Chondrocyte (in vitro differentiated cells): Measurements from ENCODE around the gene ZNF2. TPM values are rescaled to one million over a fixed set of nuclear protein-coding genes. Genes with fewer than 3 reads are reported as not detected.
A peak's percentile ranks its signal among the peaks of the same experiment; 100 is the strongest.

ENCODE experiments used
- DNase-seq: peaks from one replicate; pipeline ENCODE4 v3.0.0; 2021; ENCODE audit warnings: mixed read lengths, low spot score
- H3K27ac Mint-ChIP-seq: one replicate; pipeline ENCODE4 v1.8.0; 2021; ENCODE audit warnings: mild to moderate bottlenecking, moderate library complexity, mixed read lengths; ENCODE audit not compliant: unreplicated experiment
- H3K27me3 Mint-ChIP-seq: 2 replicates; pipeline ENCODE4 v1.8.0; 2021; ENCODE audit warnings: low read depth, mixed read lengths
- H3K36me3 Mint-ChIP-seq: 2 replicates; pipeline ENCODE4 v1.8.0; 2021; ENCODE audit warnings: low read depth, mixed read lengths
- H3K4me1 Mint-ChIP-seq: 2 replicates; pipeline ENCODE4 v1.8.0; 2021; ENCODE audit warnings: low read depth, mild to moderate bottlenecking, mixed read lengths
- H3K4me3 Mint-ChIP-seq: one replicate; pipeline ENCODE4 v1.8.0; 2021; ENCODE audit warnings: mild to moderate bottlenecking, moderate library complexity, mixed read lengths; ENCODE audit not compliant: unreplicated experiment
- H3K9me3 Mint-ChIP-seq: 2 replicates; pipeline ENCODE4 v1.8.0; 2021; ENCODE audit warnings: low read depth, mixed read lengths
- CTCF ChIP-seq: fragments of 200-600 bp; sonication (generic); IDR thresholded peaks from 2 replicates; pipeline ENCODE4 v1.5.0; 2021; ENCODE audit warnings: antibody characterized with exemption, mild to moderate bottlenecking, moderate library complexity
- total RNA-seq: library from RNA; stranded (reverse); gene quantifications from 3 replicates; pipeline ENCODE4 v1.2.1, GENCODE V29; 2021

ZNF2 gene
- total RNA-seq, 1 donor from 2014 or later, result 5.0 TPM

GRCh38 chr2:95143838-95144237 lies 21.8 kb upstream of the ZNF2 start:
- Mint-ChIP-seq H3K36me3 (peaks cover 71% of the 10 kb centered on the region), H3K4me1 (no peaks in the 10 kb centered on the region), H3K9me3 (peaks cover 79% of the 10 kb centered on the region), H3K27ac (no peak overlapping the region), H3K4me3 (no peak overlapping the region), H3K27me3 (no peaks in the 10 kb centered on the region)
- TF ChIP-seq CTCF, result no peak
- DNase-seq, result no peak

GRCh38 chr2:95149397-95149984 lies 16.1 kb upstream of the ZNF2 start:
- Mint-ChIP-seq H3K9me3 (peaks cover 87% of the 10 kb centered on the region), H3K27me3 (no peaks in the 10 kb centered on the region), H3K4me1 (no peaks in the 10 kb centered on the region), H3K4me3 (no peak overlapping the region), H3K27ac (no peak overlapping the region), H3K36me3 (peaks cover 89% of the 10 kb centered on the region)
- TF ChIP-seq CTCF, result no peak
- DNase-seq, result no peak

GRCh38 chr2:95158441-95158840 lies 7.2 kb upstream of the ZNF2 start:
- no peaks in the 10 kb centered on the region for H3K27me3 Mint-ChIP-seq
- no peak for TF ChIP-seq CTCF
- no peak for DNase-seq
- peaks cover 34% of the 10 kb centered on the region for H3K36me3 Mint-ChIP-seq
- peaks cover 29% of the 10 kb centered on the region for H3K9me3 Mint-ChIP-seq
- peak overlapping the region; percentile 81 for H3K4me3 Mint-ChIP-seq
- H3K4me1 Mint-ChIP-seq, result peaks cover 7% of the 10 kb centered on the region
- no peak overlapping the region for H3K27ac Mint-ChIP-seq

- DNase-seq, result no peak
- Mint-ChIP-seq H3K9me3 (peaks cover 23% of the 10 kb centered on the region), H3K27ac (no peak overlapping the region), H3K27me3 (no peaks in the 10 kb centered on the region), H3K36me3 (peaks cover 29% of the 10 kb centered on the region), H3K4me1 (peaks cover 9% of the 10 kb centered on the region), H3K4me3 (peak overlapping the region; percentile 81)
- TF ChIP-seq CTCF, result no peak
Observed at GRCh38 chr2:95158891-95159619, 6.6 kb upstream of the ZNF2 start.

- no peaks in the 10 kb centered on the region for H3K27me3 Mint-ChIP-seq
- no peak for DNase-seq
- TF ChIP-seq CTCF, result no peak
- H3K4me1 Mint-ChIP-seq, result peaks cover 17% of the 10 kb centered on the region
- peaks cover 21% of the 10 kb centered on the region for H3K36me3 Mint-ChIP-seq
- H3K27ac Mint-ChIP-seq, result peak within 1 kb of the TSS; percentile 85
- peaks cover 15% of the 10 kb centered on the region for H3K9me3 Mint-ChIP-seq
- peak within 1 kb of the TSS; percentile 81 for H3K4me3 Mint-ChIP-seq
Observed at GRCh38 chr2:95159690-95160449, 5.7 kb upstream of the ZNF2 start, which contains the start of gene ZNF514. ZNF514 (minus strand) TSS chr2:95159848; CDS start chr2:95153253, 6,595 bp downstream.
